ENCODE results near the gene SMC1A. TPM values are rescaled to one million over a fixed set of nuclear protein-coding genes. Genes with fewer than 3 reads are reported as not detected.
A peak's percentile ranks its signal among the peaks of the same experiment; 100 is the strongest.
"Not testable (repeated sequence)": the region's sequence is repeated elsewhere in the genome, so short reads cannot be mapped to it uniquely, and the experiment has no call there.

SMC1A gene
- total RNA-seq = 14.9 and 22.1 TPM in 2 replicates
- 18.5 TPM for polyA plus RNA-seq (2012)

DNA sequence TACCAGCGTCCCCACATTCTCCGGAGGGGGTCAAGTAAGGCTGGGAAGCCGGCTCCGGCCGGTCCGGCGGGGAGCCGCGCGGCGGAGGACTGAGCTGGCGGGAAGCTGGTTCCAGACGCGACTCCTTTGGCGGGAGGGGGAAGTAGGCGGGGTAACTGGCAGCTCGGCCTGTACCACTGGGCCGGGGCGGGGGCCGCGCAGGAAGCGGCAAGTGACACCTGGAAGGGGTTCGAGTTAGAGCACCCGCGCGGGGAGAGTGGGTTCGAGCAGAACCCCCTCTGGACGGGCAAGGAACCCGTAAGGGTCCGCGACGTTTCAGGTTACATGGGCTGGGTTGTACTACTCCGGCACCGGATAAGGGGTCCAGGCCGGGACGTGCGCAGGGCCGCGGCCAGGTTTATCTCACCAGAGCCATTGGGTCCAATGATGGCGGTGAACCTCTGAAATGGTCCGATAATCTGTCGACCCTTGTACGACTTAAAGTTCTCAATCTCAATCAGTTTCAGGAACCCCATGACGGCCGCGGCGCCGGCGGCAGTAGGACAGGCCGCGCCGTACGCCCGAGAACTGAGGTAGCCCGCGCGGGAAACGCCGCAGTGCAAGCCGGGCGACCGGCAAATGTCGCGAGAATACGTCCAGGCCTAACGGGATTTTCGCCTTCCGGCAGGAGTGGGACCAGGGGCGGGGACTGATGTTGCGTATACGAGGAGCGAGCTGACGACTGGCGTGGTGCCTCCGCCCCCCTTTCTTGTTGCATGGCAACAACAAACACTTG, at the start of gene SMC1A:
Gene SMC1A, minus strand, starts transcription at position 569 of the 775 bp plus-strand sequence. Its CDS starts 54 bp downstream, at position 515.
- DNase-seq (ENCODE audit: low read depth) = peak; percentile 95

DNA sequence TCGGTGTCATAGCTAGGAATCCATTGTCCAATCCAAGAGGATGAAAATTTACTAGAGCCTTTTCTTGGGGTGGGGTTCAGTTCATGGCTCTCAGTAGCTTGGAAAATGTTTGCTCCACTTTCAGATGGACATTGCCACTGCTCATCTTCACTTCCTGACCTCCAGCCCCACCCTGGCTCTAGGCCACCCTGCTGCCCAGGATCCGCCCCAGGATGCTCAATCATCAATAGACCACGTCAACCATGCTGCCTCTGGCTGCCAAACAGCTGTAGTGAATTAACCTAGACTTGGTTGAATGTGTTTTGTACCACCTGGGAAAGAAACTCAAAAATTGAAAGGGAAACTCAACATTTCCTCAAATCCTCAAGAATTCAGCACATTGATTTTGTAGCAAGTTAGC, 48.9 kb upstream of the SMC1A start:
- DNase-seq (ENCODE audit: low read depth) = no peak

DNA sequence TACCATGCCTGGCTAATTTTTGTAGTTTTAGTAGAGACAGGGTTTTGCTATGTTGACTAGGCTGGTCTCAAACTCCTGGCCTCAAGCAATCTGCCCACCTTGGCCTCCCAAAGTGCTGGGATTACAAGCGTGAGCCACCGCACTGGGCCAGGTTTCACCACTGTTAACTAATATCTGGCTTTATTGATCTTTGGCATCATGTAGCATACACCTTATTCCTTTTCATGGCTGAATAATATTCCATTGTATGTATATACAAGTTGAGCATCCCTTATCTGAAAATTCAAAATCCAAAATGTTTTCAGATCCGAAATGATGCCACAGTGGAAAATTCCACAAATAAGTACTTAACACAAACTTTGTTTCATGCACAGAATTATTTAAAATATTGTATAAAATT, 46.2 kb upstream of the SMC1A start:
- DNase-seq (ENCODE audit: low read depth) = not testable (repeated sequence)

DNA sequence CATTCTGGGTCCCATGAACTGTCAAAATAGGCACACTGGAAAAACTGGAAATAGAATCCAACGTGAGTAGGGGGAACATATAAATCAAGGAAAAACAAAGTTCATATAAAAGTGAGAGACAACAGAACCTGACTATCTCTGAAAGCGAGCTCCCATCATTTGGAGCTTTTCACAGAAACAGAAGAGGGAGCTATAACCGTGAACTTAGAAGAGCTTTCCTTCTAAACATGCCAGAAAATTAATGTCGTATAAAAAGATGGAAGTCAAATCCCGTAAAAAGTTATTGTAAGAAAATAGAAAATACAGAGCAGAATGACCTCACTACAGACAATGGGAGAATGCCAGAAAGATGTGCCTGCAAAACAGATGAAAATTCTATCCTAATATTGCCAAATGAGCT, 35.6 kb upstream of the SMC1A start:
- peak; percentile 27 for DNase-seq (ENCODE audit: low read depth)

DNA sequence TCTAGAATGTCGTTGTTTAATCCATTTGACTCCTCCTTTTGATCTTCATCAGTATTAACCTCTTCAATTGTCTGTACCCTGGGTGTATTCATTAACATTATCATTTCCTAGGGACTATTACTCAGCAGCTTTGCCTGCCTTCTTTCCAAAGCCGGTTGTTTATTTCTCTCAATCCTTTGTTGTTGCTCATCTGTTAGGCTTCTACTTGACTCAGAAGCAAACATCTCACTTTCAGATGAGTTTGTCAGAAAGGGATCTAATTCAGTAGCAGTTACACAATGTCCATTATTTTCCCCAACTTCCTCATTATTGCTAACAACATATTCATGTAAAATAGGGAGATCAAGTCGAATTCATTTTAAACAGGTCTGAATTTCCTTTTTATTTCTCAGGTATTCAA, 33.8 kb upstream of the SMC1A start:
- no peak for DNase-seq (ENCODE audit: low read depth)

DNA sequence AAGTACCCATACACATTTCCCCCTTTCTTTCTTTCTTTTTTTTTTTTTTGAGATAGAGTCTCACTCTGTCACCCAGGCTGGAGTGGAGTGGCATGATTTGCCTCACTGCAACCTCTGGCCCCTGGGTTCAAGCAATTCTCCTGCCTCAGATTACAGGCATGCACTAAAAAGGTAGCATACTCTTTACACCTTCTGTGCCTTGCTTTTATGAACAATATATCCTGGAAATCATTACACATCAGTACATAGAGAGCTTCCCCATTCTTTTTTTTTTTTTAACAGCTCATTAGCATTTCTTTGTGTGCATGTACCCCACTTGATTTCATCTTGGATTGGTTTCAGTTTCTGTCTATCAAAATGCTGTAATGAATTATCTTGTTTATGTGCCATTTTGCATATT, 30.4 kb upstream of the SMC1A start:
- no peak for DNase-seq (ENCODE audit: low read depth)

DNA sequence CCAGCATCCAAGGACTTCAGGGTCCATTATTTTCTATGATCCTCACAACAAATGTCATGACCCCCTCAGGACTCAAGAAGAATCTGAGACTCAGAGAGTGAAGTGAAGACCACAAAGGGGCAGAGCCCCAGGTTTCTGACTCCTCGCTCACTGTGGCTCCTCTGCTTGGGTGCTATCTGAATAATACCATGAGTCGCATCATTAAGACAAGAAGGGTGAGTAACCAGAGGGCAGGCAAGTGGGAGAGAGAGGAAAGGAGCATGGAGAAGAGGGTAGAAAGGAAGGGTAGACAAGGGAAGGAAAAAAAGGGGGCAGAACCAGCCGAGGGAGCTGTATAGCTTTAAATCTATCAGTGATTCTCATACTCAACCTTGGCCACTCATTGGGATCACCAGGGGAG, 27.2 kb upstream of the SMC1A start:
- DNase-seq (ENCODE audit: low read depth) = no peak

DNA sequence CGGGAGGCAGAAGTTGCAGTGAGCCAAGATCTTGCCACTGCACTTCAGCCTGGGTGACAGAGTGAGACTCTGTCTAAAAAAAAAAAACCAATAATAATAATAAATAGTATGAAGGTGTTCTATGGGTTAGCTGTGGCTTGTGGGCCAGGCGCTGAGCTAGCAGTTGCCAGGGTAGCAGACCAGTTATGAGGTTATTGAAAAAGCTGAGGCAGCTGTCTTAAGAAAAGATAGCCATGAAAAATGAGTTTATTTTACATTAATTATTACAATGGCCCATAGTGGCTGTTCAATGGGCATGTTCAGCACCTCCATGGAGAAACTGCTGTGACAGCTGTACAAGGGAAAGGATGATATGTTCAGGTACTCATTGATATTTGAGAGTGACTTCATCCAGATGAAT, 25.0 kb upstream of the SMC1A start:
- DNase-seq (ENCODE audit: low read depth) = no peak

DNA sequence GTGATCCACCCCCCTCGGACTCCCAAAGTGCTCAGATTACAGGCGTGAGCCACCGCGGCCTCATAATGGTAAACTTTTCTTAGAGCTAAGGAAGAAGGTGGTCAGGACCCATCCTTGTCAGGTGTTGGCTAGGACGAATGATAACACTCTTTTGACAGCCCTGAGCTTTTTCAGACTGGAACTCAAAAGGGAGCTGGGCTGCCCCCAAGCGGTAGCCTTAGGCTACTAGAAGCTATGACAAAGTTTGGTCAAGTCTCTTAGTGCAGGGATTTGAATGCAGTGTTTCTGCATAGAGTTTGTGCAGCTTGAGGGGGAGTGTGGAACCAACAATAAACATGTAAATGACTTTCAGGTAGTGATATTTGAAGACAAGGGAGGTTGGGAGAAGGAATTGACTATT, 23.5 kb upstream of the SMC1A start:
- peak; percentile 33 for DNase-seq (ENCODE audit: low read depth)

DNA sequence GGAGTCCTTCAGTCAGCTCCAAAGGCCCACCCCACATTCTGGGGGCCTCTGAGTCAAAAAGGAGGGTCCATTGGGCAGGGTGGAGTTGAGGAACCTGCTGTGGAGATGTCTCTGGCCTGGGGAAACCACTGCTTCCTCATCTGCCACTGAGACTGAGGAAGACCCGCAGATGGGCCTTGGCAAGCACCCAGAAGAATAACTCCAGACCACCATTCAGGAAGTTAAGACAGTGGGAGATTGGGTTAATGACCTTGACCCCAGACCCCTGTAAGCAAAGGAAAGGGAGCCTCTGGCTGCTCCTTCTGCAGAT, 19.8 kb upstream of the SMC1A start:
- DNase-seq (ENCODE audit: low read depth) = no peak

DNA sequence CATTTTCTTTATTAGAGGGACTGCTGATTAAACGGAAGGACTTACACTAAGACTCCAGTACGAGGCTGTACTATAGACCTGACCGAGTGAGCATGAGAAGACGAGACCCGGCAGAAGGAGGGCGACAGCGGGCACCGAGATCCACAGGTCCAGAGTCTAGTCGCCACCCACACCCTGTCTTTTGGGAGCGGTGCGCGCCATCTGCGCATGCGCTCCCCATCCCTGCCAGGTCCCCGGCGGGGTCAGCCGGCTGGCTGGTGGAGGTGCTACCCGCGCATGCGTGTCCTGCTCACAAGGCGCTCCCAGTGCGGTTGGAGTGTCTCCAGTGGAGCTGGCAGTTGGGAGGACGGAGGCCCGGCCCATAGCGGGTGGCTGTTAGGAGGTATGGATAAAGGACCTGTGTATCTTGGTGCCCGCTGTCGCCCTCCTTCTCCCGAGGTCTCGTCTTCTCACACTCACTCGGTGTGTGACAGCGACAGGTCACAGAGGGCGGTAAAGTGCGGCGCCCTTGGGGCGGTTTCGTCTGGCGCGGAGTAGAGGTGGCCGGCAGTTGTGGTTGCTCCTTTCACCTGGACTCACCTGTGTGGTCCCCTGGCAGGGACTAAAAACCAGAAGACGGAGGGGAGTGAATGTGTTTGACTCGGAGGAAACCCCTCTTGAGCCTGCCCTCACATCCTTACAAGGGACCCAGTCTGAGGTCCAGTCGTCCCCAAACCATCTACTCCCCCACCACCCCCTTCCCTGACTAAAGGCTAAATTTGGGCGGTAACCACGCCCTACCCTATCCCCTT, 19.3 kb upstream of the SMC1A start:
- DNase-seq (ENCODE audit: low read depth) = peak; percentile 68

DNA sequence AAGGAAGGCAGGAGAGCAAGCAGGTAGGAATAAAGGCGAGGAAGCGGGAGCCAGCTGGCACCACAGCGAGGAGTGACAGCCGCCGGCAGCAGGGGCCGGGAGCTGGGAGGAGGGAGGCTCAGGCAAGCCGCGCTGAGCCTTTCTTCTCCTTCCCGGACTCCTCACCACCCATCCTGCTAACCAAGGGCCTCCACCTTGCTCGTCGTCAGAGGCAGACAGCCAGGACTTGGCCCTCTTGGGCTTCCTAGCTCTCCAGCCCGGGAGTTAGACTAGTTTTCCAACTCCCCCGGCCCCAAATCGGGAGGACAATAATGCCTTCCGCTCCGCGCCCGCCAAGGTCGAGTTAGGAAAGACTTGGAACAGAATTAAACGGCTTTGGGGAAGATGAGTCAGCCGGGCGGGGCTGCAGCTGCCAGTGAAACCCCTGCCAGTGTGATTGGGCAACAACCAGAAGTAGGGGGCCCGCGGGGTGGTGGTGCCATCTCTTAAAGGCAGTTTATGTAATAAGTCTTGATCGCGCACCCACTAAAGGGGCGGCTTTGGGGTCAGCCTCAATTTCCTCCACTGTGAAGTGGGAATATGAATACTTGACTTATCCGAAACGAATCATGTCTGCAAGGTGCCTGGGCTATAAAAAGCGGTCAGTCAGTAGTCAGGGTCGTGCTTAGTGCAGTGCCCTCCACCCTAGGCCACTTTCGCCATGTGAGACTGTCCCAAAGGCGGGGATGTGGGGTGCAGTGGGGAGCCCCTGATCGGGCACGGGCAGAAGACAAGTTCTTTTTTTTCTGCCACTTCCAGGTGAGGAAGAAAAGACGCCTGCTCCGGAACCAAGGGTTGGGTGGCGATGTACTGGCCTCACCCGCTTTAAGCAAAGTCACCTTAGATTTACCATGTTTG, 18.4 kb upstream of the SMC1A start:
- peak; percentile 84 for DNase-seq (ENCODE audit: low read depth)

DNA sequence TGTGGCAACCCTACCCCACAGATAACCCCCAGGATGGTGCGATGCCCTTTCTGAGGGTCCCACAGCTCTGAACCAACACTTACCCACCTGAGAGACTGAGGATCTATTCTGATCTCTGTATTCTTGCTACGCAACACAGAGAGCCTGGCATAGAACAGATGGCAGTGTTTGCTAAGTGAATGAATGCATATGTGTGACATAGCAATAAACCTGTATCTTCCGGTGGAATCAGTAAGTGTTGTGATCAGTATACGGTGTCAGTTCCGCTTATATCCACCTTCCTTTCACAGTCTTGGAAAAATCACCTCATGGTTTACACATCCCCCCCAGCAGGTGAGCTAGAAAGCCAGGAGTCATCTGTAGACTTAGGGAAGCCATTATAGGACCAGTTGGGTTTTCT, 17.6 kb upstream of the SMC1A start:
- peak; percentile 7 for DNase-seq (ENCODE audit: low read depth)

DNA sequence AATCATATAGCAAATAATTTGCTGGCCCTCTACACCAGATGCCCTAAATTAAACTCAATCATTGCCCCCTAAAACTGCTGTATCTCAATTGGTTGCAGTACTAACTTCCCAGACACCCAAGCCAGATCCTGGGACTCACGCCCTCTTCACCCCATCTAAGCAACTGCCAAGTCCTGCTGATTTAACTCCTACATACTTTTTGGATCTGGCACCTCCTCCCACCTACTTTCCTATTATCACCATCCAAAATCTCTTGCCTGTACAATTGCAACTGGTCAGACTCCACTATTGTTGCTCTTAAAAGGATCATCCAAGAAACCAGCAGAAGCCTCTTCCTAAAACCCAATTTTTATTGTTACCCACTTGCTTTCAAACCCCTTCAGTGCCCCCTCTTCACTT, 16.4 kb upstream of the SMC1A start:
- no peak for DNase-seq (ENCODE audit: low read depth)

DNA sequence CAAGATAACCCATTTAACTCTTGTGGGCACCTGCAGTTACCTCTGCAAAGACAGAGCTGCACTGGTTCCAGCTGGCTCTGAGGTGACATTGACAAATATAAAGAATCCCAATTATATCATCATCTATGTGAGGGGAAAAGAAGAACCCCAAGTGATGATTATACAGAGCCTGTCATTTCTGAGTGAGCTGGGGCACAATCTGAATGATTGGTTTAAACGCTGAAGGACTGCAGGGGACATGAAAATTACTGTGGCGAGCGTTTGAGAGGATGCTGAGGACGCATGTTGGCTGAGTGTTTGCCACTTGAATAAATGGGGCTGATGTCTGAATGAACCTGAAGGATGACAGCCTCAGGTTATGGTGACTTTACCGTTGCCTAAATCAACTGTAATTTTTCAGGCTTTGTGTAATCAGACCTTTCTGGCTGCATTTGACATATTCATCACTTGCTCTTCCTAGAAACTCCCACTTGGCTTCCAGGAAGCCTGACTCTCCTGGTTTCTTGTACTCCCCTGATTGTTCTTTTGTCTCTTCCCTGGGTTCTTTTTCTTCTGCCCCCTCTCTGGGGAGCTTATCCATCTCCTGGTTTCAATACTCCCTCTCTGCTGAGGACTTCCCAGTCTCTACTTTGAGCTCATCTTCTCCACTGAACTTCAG, 15.8 kb upstream of the SMC1A start:
- DNase-seq (ENCODE audit: low read depth) = no peak

DNA sequence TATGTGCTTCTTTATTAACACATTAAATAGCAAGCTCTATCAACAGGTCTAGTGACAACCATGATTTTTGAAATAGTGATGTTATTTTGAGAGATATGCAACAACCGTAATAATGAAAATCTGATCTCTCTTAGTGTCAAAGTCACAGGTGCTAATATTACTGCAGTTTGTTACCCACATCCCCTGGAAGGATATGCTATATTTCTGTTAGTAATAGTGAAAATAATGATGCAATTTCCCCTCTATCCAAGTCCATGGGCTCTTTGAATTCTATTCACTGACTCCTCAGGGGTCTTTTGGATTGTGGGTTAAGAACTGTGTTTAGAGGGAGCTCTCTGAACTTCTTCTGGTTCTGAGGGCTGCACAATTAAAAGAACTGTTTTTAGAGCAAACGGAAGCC, 14.8 kb upstream of the SMC1A start:
- DNase-seq (ENCODE audit: low read depth) = no peak

DNA sequence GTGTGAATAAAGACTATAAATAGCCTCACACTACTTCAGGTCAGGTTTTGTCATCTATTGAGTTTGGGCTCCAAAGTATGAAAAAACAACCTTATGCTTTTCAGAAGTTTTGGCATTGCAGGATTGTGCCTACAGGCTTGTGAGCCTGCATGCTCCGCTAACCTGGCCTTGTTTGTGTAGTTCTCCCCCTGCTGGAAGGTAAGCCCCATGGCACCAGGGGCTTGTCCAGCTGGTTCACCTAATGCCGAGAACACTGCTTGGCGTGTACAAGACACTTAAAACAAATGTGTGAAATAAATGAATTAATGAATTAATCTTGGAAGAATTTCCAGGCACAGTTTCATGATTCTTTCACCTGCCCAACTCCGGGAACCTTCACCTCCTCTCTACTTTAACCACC, 13.5 kb upstream of the SMC1A start:
- DNase-seq (ENCODE audit: low read depth) = peak; percentile 53

DNA sequence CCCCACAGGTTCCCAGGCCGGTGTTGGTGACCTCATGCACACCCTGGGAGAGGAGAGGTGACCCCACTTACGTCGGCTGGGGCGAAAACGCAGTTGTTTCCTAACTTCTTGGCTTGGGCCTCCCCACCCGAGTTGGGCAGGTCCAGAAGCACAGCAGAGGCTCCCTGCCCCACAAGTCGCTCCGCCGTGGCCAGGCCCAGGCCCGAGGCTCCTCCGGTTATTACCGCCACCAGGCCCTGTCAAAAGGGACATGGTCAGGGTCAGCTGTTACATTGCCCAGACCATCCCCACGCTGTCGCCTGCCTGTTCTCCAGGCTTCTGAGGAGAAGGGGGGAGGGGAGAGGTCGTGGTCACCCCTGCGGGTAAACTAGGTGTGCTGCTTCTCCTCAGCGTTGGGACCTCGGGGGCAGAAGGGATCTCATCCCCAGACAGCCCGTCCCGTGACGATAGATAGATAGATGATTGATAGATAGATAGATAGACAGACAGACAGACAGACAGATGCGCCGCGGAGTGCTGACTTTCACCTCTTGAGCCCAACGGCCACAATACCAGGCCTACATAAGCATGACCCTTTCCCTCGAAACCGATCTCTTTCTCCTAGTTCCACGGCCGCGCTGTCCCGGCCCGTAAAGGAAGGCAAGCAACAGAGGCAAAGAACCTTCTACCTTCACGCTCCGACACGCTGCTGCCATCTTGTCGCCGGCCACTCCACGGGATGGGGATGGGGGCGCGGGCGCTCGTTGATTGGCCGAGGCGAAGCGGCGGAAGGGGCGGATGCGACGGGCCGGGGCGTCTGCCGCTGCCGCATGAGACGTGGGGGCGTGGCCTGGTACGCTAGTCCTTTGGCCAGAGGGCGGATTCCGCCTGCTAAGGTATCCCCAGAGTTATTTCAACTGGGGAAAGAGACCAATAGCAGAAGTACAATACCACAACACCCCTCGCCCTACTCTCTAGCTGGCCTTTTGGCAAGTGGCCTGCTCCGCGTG, 11.5 kb upstream of the SMC1A start, which contains the start of gene HSD17B10:
Gene HSD17B10, minus strand, starts transcription at position 720 of the 989 bp plus-strand sequence. Its CDS starts 25 bp downstream, at position 695.
- peak; percentile 84 for DNase-seq (ENCODE audit: low read depth)

DNA sequence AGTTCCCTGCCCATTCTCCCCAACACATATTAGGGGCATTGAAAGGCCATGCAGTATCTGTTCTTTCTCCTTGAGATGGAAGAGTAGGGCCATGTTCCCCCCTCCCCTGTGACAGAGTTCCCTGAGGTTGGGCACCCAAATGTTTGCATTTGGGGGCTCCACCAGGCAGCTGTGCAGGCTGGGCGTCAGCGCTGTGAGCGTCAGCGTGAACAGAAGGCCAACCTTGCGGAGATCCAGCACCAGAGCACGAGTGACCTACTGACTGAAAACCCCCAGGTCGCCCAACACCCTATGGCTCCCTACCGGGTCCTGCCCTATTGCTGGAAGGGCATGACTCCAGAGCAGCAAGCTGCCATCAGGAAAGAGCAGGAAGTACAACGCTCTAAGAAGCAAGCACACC, 7.8 kb upstream of the SMC1A start:
- DNase-seq (ENCODE audit: low read depth) = no peak

DNA sequence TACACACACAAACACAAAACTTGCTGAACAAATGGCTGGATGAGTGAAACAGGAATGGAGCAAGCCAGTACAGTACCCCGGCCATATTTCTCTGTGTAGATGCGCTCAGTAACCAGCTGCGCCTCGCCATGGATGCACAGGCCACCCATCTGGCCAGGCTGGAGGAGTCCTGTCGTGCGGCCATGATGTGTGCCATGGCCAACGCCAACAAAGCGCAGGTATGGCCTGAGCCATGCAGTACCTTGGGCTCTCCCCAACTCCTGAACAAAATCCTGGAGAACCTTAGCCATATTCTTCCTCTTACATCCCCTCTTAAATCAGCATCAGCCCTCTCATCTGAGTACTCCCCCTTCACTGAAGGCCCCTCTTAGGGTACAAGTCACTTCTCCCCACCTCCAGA, 7.3 kb upstream of the SMC1A start:
- DNase-seq (ENCODE audit: low read depth) = no peak
